K562 (cell line): ENCODE measurements around the gene EMP2.

ENCODE experiments used
- AFF4 ChIP-seq: sonication (generic); formaldehyde crosslinking; IDR thresholded peaks from 2 replicates; pipeline ENCODE4 v1.8.0; 2023; ENCODE audit warnings: mild to moderate bottlenecking, missing genetic modification reagents
- CREM ChIP-seq: IDR thresholded peaks from 2 replicates; pipeline ENCODE4 v1.6.1; 2014; ENCODE audit warnings: antibody characterized with exemption, low read depth
- ETV1 ChIP-seq: fragments of 450-650 bp; conservative IDR thresholded peaks from 2 replicates; pipeline ENCODE4 v1.6.1; 2016; ENCODE audit warnings: missing genetic modification characterization, control low read depth, low read depth, missing compliant biosample characterization
- SRF ChIP-seq, 2 experiments: fragments of 250-450, 450-650 bp in 1 of 2; sonication (Bioruptor Pico) in 1 of 2; sonication (generic) in 1 of 2; formaldehyde crosslinking; IDR thresholded peaks; 2 replicates each; pipeline versions ENCODE4 v1.5.0 to v1.5.1; 2020 to 2022; ENCODE audit warnings: mild to moderate bottlenecking in 1 of 2, missing genetic modification reagents in 1 of 2
- ZBTB7A ChIP-seq: IDR thresholded peaks from 2 replicates; pipeline ENCODE4 v1.6.1; 2011; ENCODE audit warnings: low read depth, mild to moderate bottlenecking, low read length, moderate library complexity, borderline replicate concordance; ENCODE audit not compliant: control insufficient read depth

GRCh38 chr16:10494343-10495030 lies 85.9 kb downstream of the EMP2 start:
- TF ChIP-seq SRF (CRISPR knock-in tag; IDR thresholded peaks at IDR 0.05) (no peak), ETV1 (tag) (no peak), AFF4 (CRISPR knock-in tag) (no peak), ZBTB7A (no peak), CREM (no peak)
